IPS DF 6.9 (cell line): ENCODE data around the gene APP.

Experiments used
- DNase-seq: peaks from one replicate; pipeline ENCODE4 v3.0.0-alpha.2; 2013; ENCODE audit warnings: low read depth, low spot score
- H3K27ac ChIP-seq: one replicate; pipeline ENCODE4 v1.5.1; 2013; ENCODE audit warnings: low read length, control low read depth
- H3K27me3 ChIP-seq: 2 replicates; pipeline ENCODE4 v1.6.1; 2013; ENCODE audit warnings: mild to moderate bottlenecking, low read length; ENCODE audit not compliant: control insufficient read depth, insufficient read depth
- H3K36me3 ChIP-seq: 2 replicates; pipeline ENCODE4 v1.6.1; 2013; ENCODE audit warnings: low read length; ENCODE audit not compliant: control insufficient read depth, insufficient read depth
- H3K4me1 ChIP-seq: 2 replicates; pipeline ENCODE4 v1.6.1; 2013; ENCODE audit warnings: low read length; ENCODE audit not compliant: control insufficient read depth, insufficient read depth
- H3K4me3 ChIP-seq: 2 replicates; pipeline ENCODE4 v1.5.1; 2013; ENCODE audit warnings: mild to moderate bottlenecking, low read length
- H3K9me3 ChIP-seq: 2 replicates; pipeline ENCODE4 v1.6.1; 2013; ENCODE audit warnings: low read length, inconsistent platforms; ENCODE audit not compliant: control insufficient read depth, insufficient read depth
- WGBS: extraction: QIAGEN DNeasy Blood & Tissue Kit; methylation state at CpG from one replicate; pipeline ENCODE4 v1.1.7; 2013; ENCODE audit warnings: mixed read lengths, missing lambda C conversion rate; ENCODE audit not compliant: insufficient read length, insufficient coverage; 5-methylcytosine and 5-hydroxymethylcytosine counted together

The APP gene

DNA sequence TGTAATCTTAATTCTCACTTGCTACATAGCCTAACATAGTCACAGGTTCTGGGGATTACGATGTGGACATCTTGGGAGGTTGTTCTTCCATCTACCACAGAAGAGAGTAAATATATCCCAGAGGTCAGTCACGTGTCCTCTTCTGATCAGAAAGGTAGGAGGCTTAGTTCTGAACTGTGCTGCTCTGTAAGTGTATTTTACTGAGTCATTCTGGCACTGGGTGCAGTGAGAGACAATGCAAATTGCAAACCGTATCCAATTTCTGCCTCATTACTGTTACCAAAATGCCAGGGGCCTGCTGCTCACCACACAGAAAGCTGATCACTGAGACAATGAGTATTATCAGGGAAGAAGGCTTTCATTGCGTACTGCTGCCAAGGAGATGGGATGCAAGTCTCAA, 331.8 kb downstream of the APP start:
- Histone ChIP-seq H3K4me3 (no peak overlapping the region), H3K36me3 (no peaks in the 10 kb centered on the region), H3K27ac (no peak overlapping the region), H3K9me3 (no peaks in the 10 kb centered on the region), H3K4me1 (no peaks in the 10 kb centered on the region), H3K27me3 (no peaks in the 10 kb centered on the region)
- no CpG with 5 or more reads among the region's 4 CpGs for WGBS
- no peak for DNase-seq

DNA sequence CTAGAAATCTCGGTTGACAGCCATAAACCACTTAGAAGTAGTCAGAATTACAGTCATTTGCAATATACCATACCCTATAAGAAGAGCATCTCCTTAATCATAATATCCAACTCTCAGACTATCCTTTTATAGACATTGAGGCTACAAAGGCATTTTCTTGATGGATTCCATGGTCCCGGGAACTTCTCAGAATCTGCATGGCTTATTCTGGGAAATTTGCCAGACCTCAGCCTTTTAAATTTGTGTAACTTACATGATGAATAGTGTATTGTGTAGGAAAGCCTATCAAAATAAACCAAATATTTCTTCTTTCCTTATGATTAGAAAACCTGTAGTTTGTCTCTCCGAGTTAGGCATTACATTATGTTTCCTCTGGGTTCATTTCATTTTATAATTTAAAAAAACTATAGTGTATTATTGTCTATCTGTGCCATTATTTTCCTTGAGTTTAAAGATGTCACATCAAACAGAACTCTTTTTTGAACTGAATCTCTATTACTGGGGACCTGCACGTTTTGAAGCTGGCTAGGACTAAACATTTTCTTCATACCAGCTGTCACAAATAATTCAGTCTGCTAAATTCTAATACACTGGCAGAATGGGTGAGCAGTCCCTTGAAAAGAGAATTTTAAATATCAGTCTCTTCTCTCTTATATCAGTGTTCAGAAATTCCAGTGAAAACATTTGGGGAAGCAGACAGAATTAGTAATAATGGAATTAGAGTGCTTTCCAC, 332.9 kb downstream of the APP start:
- WGBS = no CpG with 5 or more reads among the region's 4 CpGs
- no peak overlapping the region for H3K27ac ChIP-seq
- H3K9me3 ChIP-seq = no peaks in the 10 kb centered on the region
- no peak overlapping the region for H3K4me3 ChIP-seq
- H3K27me3 ChIP-seq = no peaks in the 10 kb centered on the region
- no peaks in the 10 kb centered on the region for H3K36me3 ChIP-seq
- no peaks in the 10 kb centered on the region for H3K4me1 ChIP-seq
- no peak for DNase-seq

DNA sequence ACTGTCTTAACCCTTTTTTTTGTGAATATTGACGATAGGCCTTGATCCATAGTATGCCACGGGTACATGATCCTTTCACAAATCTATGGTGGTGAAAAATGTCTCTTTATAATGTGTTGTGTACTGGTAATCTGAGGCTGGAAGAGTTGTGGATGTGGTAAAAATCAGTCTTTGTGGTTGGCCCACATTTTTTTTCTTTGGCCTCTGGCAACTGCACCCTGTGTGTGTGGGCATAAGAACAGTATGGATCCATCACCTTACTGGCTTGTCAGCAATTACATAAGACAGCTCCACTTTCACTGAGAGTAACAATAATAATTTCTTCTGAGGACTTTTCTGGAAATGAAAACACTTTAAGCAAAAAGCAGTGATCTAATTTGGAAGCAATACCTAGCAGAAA, 334.2 kb downstream of the APP start:
- no CpG with 5 or more reads among the region's 2 CpGs for WGBS
- H3K9me3 ChIP-seq = no peaks in the 10 kb centered on the region
- H3K27ac ChIP-seq = no peak overlapping the region
- DNase-seq = no peak
- H3K4me3 ChIP-seq = no peak overlapping the region
- no peaks in the 10 kb centered on the region for H3K36me3 ChIP-seq
- H3K4me1 ChIP-seq = no peaks in the 10 kb centered on the region
- H3K27me3 ChIP-seq = no peaks in the 10 kb centered on the region

DNA sequence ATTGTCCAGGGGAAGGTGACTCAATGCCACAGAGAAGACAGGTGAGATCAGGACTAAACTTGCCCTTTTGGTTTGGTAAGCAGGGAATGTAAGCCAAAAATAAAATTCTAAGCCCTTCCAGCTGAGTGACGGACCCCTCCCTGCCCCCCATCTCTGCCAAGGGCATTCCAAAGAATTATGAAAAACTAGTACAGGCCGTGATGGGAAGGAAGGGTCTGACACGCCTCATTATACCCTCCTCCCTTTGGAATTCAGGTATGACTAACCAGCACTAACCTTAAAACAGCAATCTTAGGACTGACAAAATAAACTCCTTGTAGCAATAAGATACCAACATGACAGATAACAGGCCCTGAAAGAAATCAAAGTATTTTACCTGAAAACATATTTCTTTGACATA, 336.2 kb downstream of the APP start:
- Histone ChIP-seq H3K27ac (no peak overlapping the region), H3K4me1 (no peaks in the 10 kb centered on the region), H3K36me3 (no peaks in the 10 kb centered on the region), H3K4me3 (no peak overlapping the region), H3K27me3 (no peaks in the 10 kb centered on the region), H3K9me3 (no peaks in the 10 kb centered on the region)
- no CpG with 5 or more reads among the region's 3 CpGs for WGBS
- DNase-seq = no peak

DNA sequence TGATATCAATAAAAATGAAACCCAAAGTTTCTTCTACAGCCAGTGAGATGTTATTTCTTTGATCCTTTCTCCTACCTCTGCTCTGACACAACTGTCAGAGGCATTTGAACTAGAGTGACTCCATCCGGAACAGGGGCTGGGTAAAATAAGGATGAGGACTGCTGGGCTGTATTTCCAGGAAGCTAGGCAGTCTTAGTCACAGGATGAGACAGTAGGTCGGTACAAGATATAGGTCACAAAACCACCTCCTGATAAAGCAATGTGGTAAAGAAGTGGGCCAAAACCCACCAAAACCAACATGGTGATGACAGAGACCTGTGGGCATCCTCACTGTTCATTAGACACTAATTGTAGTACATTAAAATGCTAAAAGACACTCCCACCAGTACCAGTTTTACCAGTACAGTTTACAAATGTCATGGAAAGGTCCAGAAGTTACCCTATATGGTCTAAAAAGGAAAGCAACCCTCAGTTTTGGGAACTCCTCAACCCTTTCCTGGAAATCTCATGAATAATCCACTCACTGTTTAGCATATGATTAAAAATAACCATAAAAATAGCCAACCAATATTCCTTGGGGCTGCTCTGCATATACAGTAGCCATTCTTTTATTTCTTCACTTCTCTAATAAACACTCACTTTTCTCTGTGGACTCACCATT, 339.1 kb downstream of the APP start:
- no CpG with 5 or more reads among the region's 2 CpGs for WGBS
- H3K9me3 ChIP-seq = no peaks in the 10 kb centered on the region
- H3K27ac ChIP-seq = no peak overlapping the region
- DNase-seq = no peak
- no peaks in the 10 kb centered on the region for H3K4me1 ChIP-seq
- H3K4me3 ChIP-seq = no peak overlapping the region
- H3K36me3 ChIP-seq = no peaks in the 10 kb centered on the region
- no peaks in the 10 kb centered on the region for H3K27me3 ChIP-seq
